GM12878 (cell line): ENCODE measurements around the gene CALY. TPM values are rescaled to one million over a fixed set of nuclear protein-coding genes. Genes with fewer than 3 reads are reported as not detected.

Experiments used
- ATAC-seq: fragments of 200-7000 bp; cut with Tn5 transposase; 3 replicates; pipeline ENCODE4 v1.9.1; 2020; ENCODE audit warnings: mild to moderate bottlenecking, moderate library complexity
- BruUV-seq: library from RNA; stranded (reverse); fragments of 400-500 nt; replicated peaks from 2 replicates; lab custom pipeline; 2021; lab: Mats Ljungman, UMichigan
- CTCF ChIA-PET: fragments of 300-600 bp; sonication (Branson Sonifier 250); formaldehyde crosslinking; extraction: SDS; loops from one replicate; lab custom pipeline; 2021; ENCODE audit warnings: inconsistent platforms; lab: Yijun Ruan, JAX
- POLR2A ChIA-PET: fragments of 350-600 bp; formaldehyde crosslinking; extraction: SDS; loops from one replicate; lab custom pipeline; 2021; ENCODE audit warnings: inconsistent platforms; lab: Charles Lee
- RAD21 ChIA-PET: fragments of 300-600 bp; sonication (Branson Sonifier 250); formaldehyde crosslinking; loops from one replicate; lab custom pipeline; 2023; ENCODE audit warnings: antibody characterized with exemption; ENCODE audit not compliant: unreplicated experiment; lab: Charles Lee
- SMC1A ChIA-PET: fragments of 300-600 bp; sonication (Branson Sonifier 250); formaldehyde crosslinking; loops from one replicate; lab custom pipeline; 2023; ENCODE audit not compliant: unreplicated experiment, uncharacterized antibody; lab: Charles Lee
- DNase-seq: peaks from one replicate; pipeline ENCODE4 v3.0.0-alpha.2; 2011; ENCODE audit warnings: low read depth, low spot score
- FAIRE-seq: peaks from 3 replicates; lab custom pipeline; 2011; peaks lifted over from hg19 to GRCh38; lab: Jason Lieb, UNC
- H2AFZ ChIP-seq: 2 replicates; pipeline ENCODE4 v1.6.0; 2011; ENCODE audit warnings: low read depth, low read length, control low read depth; ENCODE audit not compliant: control insufficient read depth
- H3K27ac ChIP-seq: 2 replicates; pipeline ENCODE4 v1.5.1; 2011; ENCODE audit warnings: control low read depth; ENCODE audit not compliant: control insufficient read depth, insufficient read depth
- H3K27me3 ChIP-seq, 2 experiments: replicated peaks in 1 of 2; 2 replicates each; pipeline versions ENCODE4 v1.6.0 to v1.6.1; 2011; ENCODE audit warnings: low read length in 1 of 2; ENCODE audit not compliant: control insufficient read depth in 2 of 2, insufficient read depth in 2 of 2
- H3K36me3 ChIP-seq, 2 experiments: 2 replicates each; pipeline ENCODE4 v1.5.1; 2011; ENCODE audit warnings: low read length in 1 of 2; ENCODE audit not compliant: control insufficient read depth in 2 of 2, insufficient read depth in 2 of 2
- H3K4me1 ChIP-seq: 2 replicates; pipeline ENCODE4 v1.6.1; 2011; ENCODE audit warnings: mild to moderate bottlenecking, low read length, moderate library complexity, mixed read lengths; ENCODE audit not compliant: control insufficient read depth, insufficient read depth
- H3K4me2 ChIP-seq: 2 replicates; pipeline ENCODE4 v1.6.0; 2011; ENCODE audit warnings: control low read depth; ENCODE audit not compliant: control insufficient read depth, insufficient read depth
- H3K4me3 ChIP-seq: fragments of 200-600 bp; sonication (generic); 2 replicates; pipeline ENCODE4 v1.5.1; 2016
- H3K79me2 ChIP-seq: 2 replicates; pipeline ENCODE4 v1.6.0; 2011; ENCODE audit warnings: low read length; ENCODE audit not compliant: control insufficient read depth, insufficient read depth
- H3K9ac ChIP-seq: 2 replicates; pipeline ENCODE4 v1.8.0; 2011; ENCODE audit warnings: low read length, control low read depth, mixed read lengths; ENCODE audit not compliant: control insufficient read depth, insufficient read depth
- H3K9me3 ChIP-seq: replicated peaks from 3 replicates; pipeline ENCODE4 v1.5.1; 2011; ENCODE audit warnings: mild to moderate bottlenecking, low read length; ENCODE audit not compliant: control insufficient read depth, insufficient read depth
- H4K20me1 ChIP-seq: 2 replicates; pipeline ENCODE4 v1.6.0; 2011; ENCODE audit not compliant: control insufficient read depth, insufficient read depth
- CEBPB ChIP-seq, 2 experiments: fragments of 150-350 bp in 1 of 2; IDR thresholded peaks; 2 replicates each; pipeline ENCODE4 v1.6.1; 2012 to 2014; ENCODE audit warnings: low read depth in 2 of 2, low read length in 2 of 2, borderline replicate concordance in 1 of 2, inconsistent platforms in 1 of 2
- CREM ChIP-seq: IDR thresholded peaks from 2 replicates; pipeline ENCODE4 v1.6.1; 2014; ENCODE audit warnings: antibody characterized with exemption, low read depth
- POLR2AphosphoS5 ChIP-seq: IDR thresholded peaks from 2 replicates; pipeline ENCODE4 v1.6.1; 2011; ENCODE audit warnings: mild to moderate bottlenecking, low read length, inconsistent platforms
- POU2F2 ChIP-seq: IDR thresholded peaks from 3 replicates; pipeline ENCODE4 v1.6.1; 2011; ENCODE audit warnings: low read depth, mild to moderate bottlenecking, low read length, borderline replicate concordance
- RBBP5 ChIP-seq: fragments of 200-600 bp; sonication (generic); conservative IDR thresholded peaks from 2 replicates; pipeline ENCODE4 v1.6.1; 2016
- SPI1 ChIP-seq: IDR thresholded peaks from 2 replicates; pipeline ENCODE4 v1.6.1; 2011; ENCODE audit warnings: low read depth, mild to moderate bottlenecking, low read length, moderate library complexity, borderline replicate concordance; ENCODE audit not compliant: insufficient read depth
- ZNF274 ChIP-seq: IDR thresholded peaks from one replicate; pipeline ENCODE4 v1.8.0; 2011; ENCODE audit not compliant: insufficient read length, insufficient read depth
- WGBS: methylation state at CpG from one replicate; pipeline ENCODE4 v1.1.6; 2016; ENCODE audit warnings: low lambda C conversion rate; ENCODE audit not compliant: insufficient replicate concordance, insufficient coverage; ENCODE audit errors: missing lambda C conversion rate; 5-methylcytosine and 5-hydroxymethylcytosine counted together
- in situ Hi-C: fragments of 300-500 bp; cut with MboI; formaldehyde crosslinking; loops from 9 replicates; pipeline ENCODE4 v1.14.3; 2018; ENCODE audit warnings: mixed read lengths
- intact Hi-C: fragments of 100-400 bp; cut with micrococcal nuclease; formaldehyde crosslinking; loops from one replicate; pipeline ENCODE4 v1.14.2; 2022; ENCODE audit not compliant: unreplicated experiment
- polyA plus RNA-seq, 11 experiments: library from polyadenylated mRNA; depleted of rRNA in 4 of 11; unstranded in 6 of 11; stranded (reverse) in 5 of 11; fragments of >200 nt; fragmentation: Nextera tagmentation in 4 of 11; fragmentation: Illumina TruSeq in 1 of 11; extraction: Ambion mirVana in 4 of 11; extraction: Trizol in 1 of 11; gene quantifications; 1 replicate in 1 of 11; 2 replicates in 10 of 11; pipeline versions ENCODE4 v1.2.1 to v1.2.3, GENCODE V29; 2011 to 2016; ENCODE audit warnings: inconsistent platforms in 2 of 11, missing spikeins in 2 of 11, low read depth in 1 of 11
- total RNA-seq, 4 experiments: library from RNA; depleted of rRNA in 3 of 4; stranded (reverse); fragments of >200 nt in 3 of 4; fragmentation: Illumina TruSeq in 1 of 4; extraction: Trizol in 1 of 4; gene quantifications; 2 replicates each; pipeline versions ENCODE4 v1.2.1 to v1.2.3, GENCODE V29; 2013 to 2021

The CALY gene
- total and polyA plus RNA-seq, 10 of the 15 experiments (the other 5 are each of a cell fraction or from before 2014, with no cell fraction given): 0.07 TPM; not detected in 9

- Histone ChIP-seq H3K4me1 (peaks cover 33% of the 10 kb centered on the region), H3K9ac (no peak overlapping the region; the same call in 1 of the 2 replicates), H3K36me3 (peaks cover 3 to 12% of the 10 kb centered on the region in 2 experiments), H3K27ac (peak overlapping the region; percentile 53), H2AFZ (no peak overlapping the region), H3K4me3 (no peak overlapping the region), H3K79me2 (peaks cover 23% of the 10 kb centered on the region), H3K9me3 (no peaks in the 10 kb centered on the region), H3K27me3 (no peaks in the 10 kb centered on the region), H3K4me2 (peak overlapping the region; percentile 85), H4K20me1 (no peaks in the 10 kb centered on the region; the same call in 1 of the 2 replicates)
- WGBS: 47% methylated on average over 12 of the region's 12 CpGs
- FAIRE-seq (no peak), DNase-seq (no peak), ATAC-seq (no peak)
- no TSS peak for BruUV-seq
- ChIA-PET SMC1A (interaction anchor here (0.8 to 1.7 kb wide), 4 partner anchors 9 to 28 kb away, joined by 4 to 5 read pairs (median 4); no protein-coding TSS in a partner anchor), RAD21 (interaction anchor here (1.1 kb wide), 1 partner anchor 242 kb away, joined by 3 read pairs; no protein-coding TSS in a partner anchor), CTCF (interaction anchor here (0.9 to 2.8 kb wide), 7 partner anchors 15 to 29 kb away, joined by 3 to 14 read pairs (median 5); no protein-coding TSS in a partner anchor), POLR2A (interaction anchor here (0.6 to 1.2 kb wide), 5 partner anchors 15 to 124 kb away, joined by 3 to 5 read pairs (median 3); no protein-coding TSS in a partner anchor)
- intact Hi-C loops: no loop called here
- TF ChIP-seq CREM (0 out of 2 replicates have a peak, but pooled peaks have one; percentile 1), POLR2AphosphoS5 (0 out of 2 replicates have a peak, but pooled peaks have one; percentile 19), CEBPB (IDR thresholded peaks at IDR 0.05; ENCODE audit: borderline replicate concordance in 1 of 2, low read depth in 2 of 2, low read length in 2 of 2) (no peak), ZNF274 (no peak), SPI1 (peak; percentile 3; the same call in 1 of the 2 replicates), RBBP5 (no peak), POU2F2 (0 out of 3 replicates have a peak, but pooled peaks have one; percentile 11)
- in situ Hi-C loops: no loop called here
Measured at GRCh38 chr10:133277993-133278576, 58.6 kb downstream of the CALY start.
